ENCODE results near the gene CDH13. TPM values are rescaled to one million over a fixed set of nuclear protein-coding genes. Genes with fewer than 3 reads are reported as not detected.

Gene CDH13
- total and polyA plus RNA-seq, 12 donors: 0.86 to 30.6 (median 2.4) TPM

- Histone ChIP-seq H3K9me3 (replicated peaks in 1 of 3) (no peaks in the 10 kb centered on the region), H3K27me3 (no peaks in the 10 kb centered on the region), H3K4me3 (no peak overlapping the region), H3K36me3 (replicated peaks in 1 of 2) (no peaks in the 10 kb centered on the region), H3K27ac (no peak overlapping the region), H3K4me1 (replicated peaks in 1 of 2) (no peaks in the 10 kb centered on the region)
- TF ChIP-seq POLR2A (IDR thresholded peaks at IDR 0.05): no peak
- TF ChIP-seq CTCF (IDR thresholded peaks at IDR 0.05): no peak
- intact Hi-C loops (cut with DNase I): no loop called here
- no peak for DNase-seq
- WGBS, 4 donors: 72 to 76% (median 74%) methylated on average over 3 of the region's 3 CpGs
These were observed 806.4 kb downstream of the CDH13 start for GRCh38 chr16:83433201-83433600.

- 86 to 95% (median 89%) methylated on average over 7 of the region's 7 CpGs for WGBS, 4 donors
- no peak for DNase-seq
- H3K4me1 ChIP-seq (replicated peaks in 1 of 2): no peaks in the 10 kb centered on the region
- no peaks in the 10 kb centered on the region for H3K9me3 ChIP-seq (replicated peaks in 1 of 3)
- intact Hi-C loops (cut with DNase I): no loop called here
- no peak for TF ChIP-seq POLR2A (IDR thresholded peaks at IDR 0.05)
- TF ChIP-seq CTCF (IDR thresholded peaks at IDR 0.05): no peak
- H3K4me3 ChIP-seq: no peak overlapping the region
- no peak overlapping the region for H3K27ac ChIP-seq
- no peaks in the 10 kb centered on the region for H3K27me3 ChIP-seq
- H3K36me3 ChIP-seq (replicated peaks in 1 of 2): no peaks in the 10 kb centered on the region
These were observed 810.3 kb downstream of the CDH13 start for GRCh38 chr16:83437036-83437435.

GRCh38 chr16:83438326-83438725 is 811.6 kb downstream of the CDH13 start:
- H3K27ac ChIP-seq: no peak overlapping the region

GRCh38 chr16:83439412-83439811 is 812.6 kb downstream of the CDH13 start:
- DNase-seq: no peak
- Histone ChIP-seq H3K27ac (no peak overlapping the region), H3K4me3 (no peak overlapping the region), H3K36me3 (replicated peaks in 1 of 2) (no peaks in the 10 kb centered on the region), H3K9me3 (replicated peaks in 1 of 3) (no peaks in the 10 kb centered on the region), H3K4me1 (replicated peaks in 1 of 2) (no peaks in the 10 kb centered on the region), H3K27me3 (no peaks in the 10 kb centered on the region)
- intact Hi-C loops (cut with DNase I): no loop called here
- no peak for TF ChIP-seq POLR2A (IDR thresholded peaks at IDR 0.05)
- no peak for TF ChIP-seq CTCF (IDR thresholded peaks at IDR 0.05)
- WGBS, 4 donors: 87 to 95% (median 92%) methylated on average over 6 of the region's 6 CpGs

More at GRCh38 chr16:83438326-83438725, 811.6 kb downstream of the CDH13 start:
- Histone ChIP-seq H3K9me3 (replicated peaks in 1 of 3) (no peaks in the 10 kb centered on the region), H3K4me1 (replicated peaks in 1 of 2) (no peaks in the 10 kb centered on the region), H3K27me3 (no peaks in the 10 kb centered on the region), H3K4me3 (no peak overlapping the region), H3K36me3 (replicated peaks in 1 of 2) (no peaks in the 10 kb centered on the region)
- 86 to 91% (median 90%) methylated on average over 3 of the region's 3 CpGs for WGBS, 4 donors
- intact Hi-C loops (cut with DNase I): no loop called here
- no peak for TF ChIP-seq POLR2A (IDR thresholded peaks at IDR 0.05)
- TF ChIP-seq CTCF (IDR thresholded peaks at IDR 0.05): no peak
- no peak for DNase-seq

All from adrenal gland (tissue), 12 donors.